Activated CD8-positive, alpha-beta T cell treated with anti-CD3 and anti-CD28 coated beads for 36 hours (primary cell): ENCODE measurements around the gene NDFIP1. TPM values are rescaled to one million over a fixed set of nuclear protein-coding genes. Genes with fewer than 3 reads are reported as not detected.

Source experiments
- ATAC-seq: fragments of 200-7000 bp; cut with Tn5 transposase; one replicate; pipeline ENCODE4 v1.10.0; 2021; ENCODE audit warnings: mild to moderate bottlenecking, moderate library complexity
- CTCF ChIA-PET: fragments of 350-600 bp; sonication (Branson Sonifier 250); formaldehyde crosslinking; loops from one replicate; lab custom pipeline; 2021; ENCODE audit warnings: antibody characterized with exemption; lab: Charles Lee
- POLR2A ChIA-PET: fragments of 350-600 bp; sonication (Branson Sonifier 250); formaldehyde crosslinking; loops from one replicate; lab custom pipeline; 2021; ENCODE audit warnings: antibody characterized with exemption; lab: Charles Lee
- DNase-seq: peaks from one replicate; pipeline ENCODE4 v3.0.0-alpha.2; 2020
- H3K27ac Mint-ChIP-seq: one replicate; pipeline ENCODE4 v1.8.0; 2021; ENCODE audit warnings: mild to moderate bottlenecking, mixed read lengths
- H3K27me3 Mint-ChIP-seq: one replicate; pipeline ENCODE4 v1.8.0; 2021; ENCODE audit warnings: mixed read lengths
- H3K36me3 Mint-ChIP-seq: one replicate; pipeline ENCODE4 v1.8.0; 2021; ENCODE audit warnings: low read depth, mixed read lengths
- H3K4me1 Mint-ChIP-seq: one replicate; pipeline ENCODE4 v1.8.0; 2021; ENCODE audit warnings: low read depth, mixed read lengths
- H3K4me3 Mint-ChIP-seq: one replicate; pipeline ENCODE4 v1.8.0; 2021; ENCODE audit warnings: mild to moderate bottlenecking, moderate library complexity, mixed read lengths
- H3K9me3 Mint-ChIP-seq: one replicate; pipeline ENCODE4 v1.8.0; 2021; ENCODE audit warnings: mixed read lengths
- CTCF ChIP-seq: fragments of 200-600 bp; IDR thresholded peaks from one replicate; pipeline ENCODE4 v1.8.0; 2022; ENCODE audit warnings: antibody characterized with exemption, mild to moderate bottlenecking
- intact Hi-C: fragments of 100-400 bp; cut with micrococcal nuclease; formaldehyde crosslinking; loops from one replicate; pipeline ENCODE4 v1.10.0; 2022
- total RNA-seq, 2 experiments: library from RNA; stranded (reverse); gene quantifications; one replicate each; pipeline ENCODE4 v1.2.3, GENCODE V29; 2021

NDFIP1 gene
- total RNA-seq, 2 experiments from 2014 or later, result 93.8 to 96.9 TPM

DNA sequence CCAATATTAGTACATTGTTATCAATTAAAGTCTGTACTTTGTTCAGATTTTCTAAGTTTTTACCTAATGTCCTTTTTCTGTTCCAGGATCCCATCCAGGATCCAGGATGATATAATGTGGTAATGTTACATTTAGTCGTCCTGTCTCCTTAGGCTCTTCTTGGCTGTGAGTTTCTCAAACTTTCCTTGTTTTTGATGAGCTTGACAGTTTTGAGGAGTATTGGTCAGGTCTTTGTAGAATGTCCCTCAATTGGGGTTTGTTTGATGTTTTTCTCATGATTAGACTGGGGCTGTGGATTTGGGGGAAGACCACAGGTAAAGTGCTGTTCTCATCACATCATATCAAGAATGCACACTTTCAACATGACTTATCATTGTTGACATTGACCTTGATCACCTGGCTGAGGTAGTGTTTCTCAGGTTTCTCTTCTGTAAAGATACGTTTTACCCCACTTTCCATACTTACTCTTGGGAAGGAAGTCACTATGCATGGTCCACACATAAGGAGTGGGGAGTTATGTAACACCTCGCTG, 9.6 kb downstream of the NDFIP1 start:
- ATAC-seq, result peak; percentile 55
- no peak for DNase-seq
- intact Hi-C loops, result no loop called here
- Mint-ChIP-seq H3K4me3 (no peak overlapping the region), H3K9me3 (peaks cover 2% of the 10 kb centered on the region), H3K27me3 (no peaks in the 10 kb centered on the region), H3K36me3 (peaks cover 62% of the 10 kb centered on the region), H3K4me1 (peaks cover 78% of the 10 kb centered on the region), H3K27ac (peak overlapping the region; percentile 69)
- ChIA-PET CTCF (interaction anchor here (0.9 to 2.2 kb wide), 10 partner anchors 9 to 105 kb away, joined by 3 to 7 read pairs (median 3); partner anchors contain the start of gene GNPDA1), POLR2A (interaction anchor here (0.6 to 2.1 kb wide), 5 partner anchors 9 to 232 kb away, joined by 3 to 7 read pairs (median 3); partner anchors contain the start of gene GNPDA1)
- no peak for TF ChIP-seq CTCF

DNA sequence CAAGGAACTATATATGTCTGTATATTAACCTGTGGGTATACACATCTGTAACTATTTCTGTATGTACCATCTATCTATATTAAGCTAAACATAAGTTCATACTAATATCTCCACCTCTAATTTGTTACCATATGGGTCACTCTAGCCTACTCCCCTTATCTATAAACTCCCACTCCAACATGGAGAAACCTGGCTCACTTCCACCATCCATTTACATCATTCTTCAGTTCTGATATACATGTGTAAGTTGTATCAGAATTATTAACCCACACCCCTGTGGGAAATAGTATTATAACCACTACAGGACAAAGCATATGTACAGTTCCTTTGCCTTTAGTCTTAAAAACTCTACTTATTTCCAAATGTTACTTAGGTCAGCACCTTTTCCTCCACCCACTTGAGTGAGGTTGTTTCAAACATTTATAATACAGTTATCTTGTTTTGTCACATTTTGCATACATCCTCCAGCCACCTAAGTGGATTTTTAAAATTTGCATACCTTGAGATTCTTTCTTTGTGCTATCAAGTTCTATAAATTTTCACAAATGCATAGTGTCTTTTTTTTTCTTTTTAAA, 10.6 kb downstream of the NDFIP1 start:
- Mint-ChIP-seq H3K27ac (peak overlapping the region; percentile 21), H3K27me3 (no peaks in the 10 kb centered on the region), H3K36me3 (peaks cover 62% of the 10 kb centered on the region), H3K4me3 (no peak overlapping the region), H3K9me3 (no peaks in the 10 kb centered on the region), H3K4me1 (peaks cover 79% of the 10 kb centered on the region)
- ChIA-PET CTCF (interaction anchor here (0.7 to 1.2 kb wide), 4 partner anchors 10 to 128 kb away, joined by 3 to 4 read pairs (median 3); no protein-coding TSS in a partner anchor), POLR2A (interaction anchor here (1.4 to 2.1 kb wide), 2 partner anchors 10 to 150 kb away, joined by 3 to 7 read pairs; partner anchors contain the start of gene RNF14)
- ATAC-seq (no peak), DNase-seq (no peak)
- intact Hi-C loops, result no loop called here
- TF ChIP-seq CTCF, result no peak

- ChIA-PET POLR2A (interaction anchor here (0.6 to 1.4 kb wide), 7 partner anchors 10 to 151 kb away, joined by 3 to 8 read pairs (median 3); partner anchors contain the start of genes NDFIP1 and RNF14), CTCF (interaction anchor here (0.9 to 1.1 kb wide), 5 partner anchors 23 to 132 kb away, joined by 3 to 5 read pairs (median 4); partner anchors contain the start of gene GNPDA1)
- DNase-seq, result no peak
- H3K9me3 Mint-ChIP-seq, result peaks cover 4% of the 10 kb centered on the region
- H3K36me3 Mint-ChIP-seq, result peaks cover 68% of the 10 kb centered on the region
- TF ChIP-seq CTCF, result no peak
- H3K27ac Mint-ChIP-seq, result peak overlapping the region; percentile 35
- no peaks in the 10 kb centered on the region for H3K27me3 Mint-ChIP-seq
- ATAC-seq, result no peak
- H3K4me3 Mint-ChIP-seq, result no peak overlapping the region
- H3K4me1 Mint-ChIP-seq, result peaks cover 77% of the 10 kb centered on the region
- intact Hi-C loops, result no loop called here
Measured at GRCh38 chr5:142120247-142120935, 11.8 kb downstream of the NDFIP1 start.

- H3K27ac Mint-ChIP-seq, result peak overlapping the region; percentile 37
- POLR2A ChIA-PET, result interaction anchor here (0.9 kb wide), 1 partner anchor 106 kb away, joined by 3 read pairs; no protein-coding TSS in a partner anchor
Measured at GRCh38 chr5:142122121-142122520, 13.5 kb downstream of the NDFIP1 start.

More at GRCh38 chr5:142122121-142122520, 13.5 kb downstream of the NDFIP1 start:
- H3K36me3 Mint-ChIP-seq, result peaks cover 68% of the 10 kb centered on the region
- peaks cover 6% of the 10 kb centered on the region for H3K9me3 Mint-ChIP-seq
- intact Hi-C loops, result no loop called here
- no peak for ATAC-seq
- no peak for TF ChIP-seq CTCF
- peaks cover 77% of the 10 kb centered on the region for H3K4me1 Mint-ChIP-seq
- DNase-seq, result no peak
- CTCF ChIA-PET, result interaction anchor here (0.8 kb wide), 1 partner anchor 18 kb away, joined by 3 read pairs; no protein-coding TSS in a partner anchor
- H3K27me3 Mint-ChIP-seq, result no peaks in the 10 kb centered on the region
- no peak overlapping the region for H3K4me3 Mint-ChIP-seq
